ENCODE measurements around the gene ASS1.

GRCh38 chr9:130448771-130449603 lies 4.2 kb downstream of the ASS1 start:
- TF ChIP-seq, protein P1, sequence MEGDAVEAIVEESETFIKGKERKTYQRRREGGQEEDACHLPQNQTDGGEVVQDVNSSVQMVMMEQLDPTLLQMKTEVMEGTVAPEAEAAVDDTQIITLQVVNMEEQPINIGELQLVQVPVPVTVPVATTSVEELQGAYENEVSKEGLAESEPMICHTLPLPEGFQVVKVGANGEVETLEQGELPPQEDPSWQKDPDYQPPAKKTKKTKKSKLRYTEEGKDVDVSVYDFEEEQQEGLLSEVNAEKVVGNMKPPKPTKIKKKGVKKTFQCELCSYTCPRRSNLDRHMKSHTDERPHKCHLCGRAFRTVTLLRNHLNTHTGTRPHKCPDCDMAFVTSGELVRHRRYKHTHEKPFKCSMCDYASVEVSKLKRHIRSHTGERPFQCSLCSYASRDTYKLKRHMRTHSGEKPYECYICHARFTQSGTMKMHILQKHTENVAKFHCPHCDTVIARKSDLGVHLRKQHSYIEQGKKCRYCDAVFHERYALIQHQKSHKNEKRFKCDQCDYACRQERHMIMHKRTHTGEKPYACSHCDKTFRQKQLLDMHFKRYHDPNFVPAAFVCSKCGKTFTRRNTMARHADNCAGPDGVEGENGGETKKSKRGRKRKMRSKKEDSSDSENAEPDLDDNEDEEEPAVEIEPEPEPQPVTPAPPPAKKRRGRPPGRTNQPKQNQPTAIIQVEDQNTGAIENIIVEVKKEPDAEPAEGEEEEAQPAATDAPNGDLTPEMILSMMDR (IDR thresholded peaks at IDR 0.05) = no peak
- TF ChIP-seq EZH2 (IDR thresholded peaks at IDR 0.05; ENCODE audit: borderline replicate concordance, insufficient read depth, low read depth, low read length, poor library complexity, severe bottlenecking) = no peak
